ENCODE measurements around the gene INS. TPM values are rescaled to one million over a fixed set of nuclear protein-coding genes. Genes with fewer than 3 reads are reported as not detected.

INS gene
- total RNA-seq, 2 donors from 2014 or later, result not detected

- Histone ChIP-seq H3K4me3 (no peak overlapping the region), H3K4me1 (replicated peaks) (peaks cover 10% of the 10 kb centered on the region), H3K27me3 (replicated peaks; ENCODE audit: insufficient read depth) (no peaks in the 10 kb centered on the region), H3K9me3 (no peaks in the 10 kb centered on the region), H3K36me3 (no peaks in the 10 kb centered on the region), H3K27ac (no peak overlapping the region)
- WGBS, result 83% methylated on average over 19 of the region's 22 CpGs
- intact Hi-C loops (cut with DNase I), result loop anchor here (5.0 to 10.0 kb wide), 2 partner anchors 333 to 695 kb away; no protein-coding TSS in a partner anchor
- no peak for TF ChIP-seq POLR2AphosphoS5 (IDR thresholded peaks at IDR 0.05)
- TF ChIP-seq POLR2A (IDR thresholded peaks at IDR 0.05), result no peak
- TF ChIP-seq CTCF (IDR thresholded peaks at IDR 0.05), result no peak
- DNase-seq (ENCODE audit: low spot score), result no peak
Measured at GRCh38 chr11:2199466-2200341, 38.7 kb upstream of the INS start.

GRCh38 chr11:2198621-2199365 is 37.8 kb upstream of the INS start:
- TF ChIP-seq CTCF (IDR thresholded peaks at IDR 0.05), result no peak
- no peak for TF ChIP-seq POLR2AphosphoS5 (IDR thresholded peaks at IDR 0.05)
- TF ChIP-seq POLR2A (IDR thresholded peaks at IDR 0.05), result no peak
- no peaks in the 10 kb centered on the region for H3K27me3 ChIP-seq (replicated peaks; ENCODE audit: insufficient read depth)
- H3K4me1 ChIP-seq (replicated peaks), result peaks cover 10% of the 10 kb centered on the region
- no peaks in the 10 kb centered on the region for H3K36me3 ChIP-seq
- no peak overlapping the region for H3K4me3 ChIP-seq
- no peaks in the 10 kb centered on the region for H3K9me3 ChIP-seq
- no peak overlapping the region for H3K27ac ChIP-seq
- no peak for DNase-seq (ENCODE audit: low spot score)
- WGBS, result 87% methylated on average over 19 of the region's 21 CpGs
- intact Hi-C loops (cut with DNase I), result loop anchor here (5.0 to 10.0 kb wide), 2 partner anchors 334 to 696 kb away; no protein-coding TSS in a partner anchor

DNA sequence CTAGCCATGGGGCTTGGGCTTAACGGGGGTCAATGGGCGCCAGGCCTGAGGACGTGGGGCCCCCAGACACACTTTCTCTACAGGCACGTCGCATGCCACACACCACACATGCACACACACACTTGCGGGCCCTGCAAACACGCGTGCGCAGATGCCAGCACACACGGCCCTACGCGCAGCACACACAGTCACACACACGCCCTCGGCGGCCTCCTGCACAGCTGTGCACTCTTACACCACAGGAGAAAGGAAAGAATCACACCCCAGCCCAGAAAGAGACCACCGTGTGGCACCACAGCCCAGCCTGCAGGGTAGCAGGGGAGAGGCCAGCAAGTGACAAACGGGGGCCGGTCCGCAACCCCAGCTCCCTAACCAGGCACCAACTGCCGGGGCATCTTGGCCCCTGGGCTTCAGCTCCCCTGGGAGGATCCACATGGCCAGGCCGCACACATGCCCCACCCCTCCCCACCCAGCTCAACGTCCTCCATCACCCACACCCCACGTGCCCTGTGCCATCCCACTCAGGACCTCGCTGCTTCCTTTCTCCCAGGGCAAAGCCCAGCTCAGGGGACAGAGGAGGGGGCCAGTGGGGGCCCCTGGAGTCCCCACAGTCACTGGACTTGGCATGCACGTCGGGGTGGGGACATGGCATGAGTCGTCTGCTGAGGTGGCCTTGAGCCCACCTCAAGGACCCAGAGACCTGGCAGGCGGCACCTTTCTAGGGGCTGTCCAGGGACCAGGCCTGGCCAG is 36.9 kb upstream of the INS start:
- no peak for DNase-seq (ENCODE audit: low spot score)
- no peak for TF ChIP-seq CTCF (IDR thresholded peaks at IDR 0.05)
- no peak for TF ChIP-seq POLR2A (IDR thresholded peaks at IDR 0.05)
- no peak for TF ChIP-seq POLR2AphosphoS5 (IDR thresholded peaks at IDR 0.05)
- intact Hi-C loops (cut with DNase I), result loop anchor here (1.0 to 10.0 kb wide), 3 partner anchors 222 to 697 kb away; no protein-coding TSS in a partner anchor
- Histone ChIP-seq H3K9me3 (no peaks in the 10 kb centered on the region), H3K27ac (no peak overlapping the region), H3K4me1 (replicated peaks) (peaks cover 6% of the 10 kb centered on the region), H3K4me3 (no peak overlapping the region), H3K27me3 (replicated peaks; ENCODE audit: insufficient read depth) (no peaks in the 10 kb centered on the region), H3K36me3 (no peaks in the 10 kb centered on the region)
- WGBS, result 87% methylated on average over 28 of the region's 28 CpGs

- H3K27ac ChIP-seq, result no peak overlapping the region
- H3K4me3 ChIP-seq, result no peak overlapping the region
- peak; percentile 77 for DNase-seq (ENCODE audit: low spot score)
- H3K36me3 ChIP-seq, result no peaks in the 10 kb centered on the region
- no peaks in the 10 kb centered on the region for H3K27me3 ChIP-seq (replicated peaks; ENCODE audit: insufficient read depth)
- no peaks in the 10 kb centered on the region for H3K4me1 ChIP-seq (replicated peaks)
- intact Hi-C loops (cut with DNase I), result loop anchor here (1.0 to 10.0 kb wide), 3 partner anchors 223 to 698 kb away; no protein-coding TSS in a partner anchor
- TF ChIP-seq CTCF (IDR thresholded peaks at IDR 0.05) (peak; percentile 80 to 98 (median 92)), POLR2A (IDR thresholded peaks at IDR 0.05) (no peak), POLR2AphosphoS5 (IDR thresholded peaks at IDR 0.05) (peak; percentile 44)
- 36% methylated on average over 23 of the region's 23 CpGs for WGBS
- H3K9me3 ChIP-seq, result no peaks in the 10 kb centered on the region
Measured at GRCh38 chr11:2196970-2197770, 36.2 kb upstream of the INS start.

Data from prostate gland (tissue), 2 donors.